ENCODE measurements around the gene HPCA.

HPCA gene

DNA sequence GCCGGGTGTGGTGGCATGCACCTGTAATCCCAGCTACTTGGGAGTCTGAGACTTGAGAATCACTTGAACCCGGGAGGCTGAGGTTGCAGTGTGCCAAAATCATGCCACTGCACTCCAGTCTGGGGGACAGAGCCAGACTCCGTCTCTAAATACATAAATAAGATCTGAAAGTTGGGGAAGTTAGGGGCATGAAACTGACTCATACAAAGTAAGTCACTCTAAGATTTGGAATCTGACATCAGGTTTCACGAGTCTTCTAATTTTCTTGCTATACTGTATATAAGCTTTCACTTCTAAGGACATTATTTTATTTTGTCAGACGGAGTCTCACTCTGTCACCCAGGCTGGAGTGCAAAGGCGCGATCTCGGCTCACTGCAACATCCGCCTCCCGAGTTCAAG lies 48.2 kb downstream of the HPCA start:
- DNase-seq (ENCODE audit: low read depth in 3 of 3), result no peak

DNA sequence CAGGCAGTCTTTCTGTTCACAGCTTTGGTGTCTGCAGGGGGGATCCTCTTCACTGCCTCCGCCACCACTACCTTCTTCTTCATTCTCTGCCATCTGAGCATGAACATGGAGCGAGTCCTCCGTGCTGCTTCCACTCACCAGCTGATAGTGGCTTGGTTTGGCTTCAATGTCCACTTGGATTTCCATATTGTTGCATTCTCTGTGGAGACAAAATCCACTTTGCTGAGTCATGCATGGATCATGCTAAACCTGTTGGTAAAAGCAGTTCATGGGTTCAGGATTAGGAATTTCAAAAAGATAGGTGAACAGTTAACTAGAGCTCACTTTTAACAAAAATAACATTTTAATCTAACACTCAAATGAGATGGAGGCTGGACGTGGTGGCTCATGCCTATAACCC lies 50.8 kb downstream of the HPCA start:
- DNase-seq (ENCODE audit: low read depth in 3 of 3), result no peak

GRCh38 chr1:32939655-32940371 lies 53.5 kb downstream of the HPCA start:
- DNase-seq (ENCODE audit: low read depth in 3 of 3), result peak in 1 of 3 experiments; percentile 14

GRCh38 chr1:32944180-32944579 lies 57.9 kb downstream of the HPCA start:
- no peak for DNase-seq (ENCODE audit: low read depth in 3 of 3)
